ENCODE data around the gene RASD2.

RASD2 gene

DNA sequence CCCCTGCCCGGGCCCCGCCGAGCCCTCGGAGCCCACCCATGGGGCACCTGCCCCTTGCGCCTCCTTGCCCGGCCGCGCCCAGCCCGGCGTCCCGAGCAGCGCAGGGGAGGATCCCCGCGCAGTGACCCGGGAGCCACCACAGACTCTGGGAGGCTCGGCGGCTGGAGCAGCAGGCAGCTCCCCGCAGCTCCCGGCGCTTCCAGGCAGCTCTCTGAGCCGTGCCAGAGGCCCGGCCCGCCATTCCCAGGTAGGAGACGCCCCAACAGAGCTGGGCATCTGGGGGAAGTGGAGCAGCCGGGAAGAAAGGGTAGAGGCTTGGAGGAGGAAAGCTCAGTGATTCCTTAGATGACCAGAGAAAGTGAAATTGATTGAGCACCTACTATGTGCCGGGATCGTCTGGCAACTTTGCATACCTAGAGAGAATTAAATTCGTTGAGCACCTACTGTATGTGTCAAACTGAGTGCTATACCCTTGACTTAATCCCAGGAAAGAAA lies 670 bp downstream of the RASD2 start:
- DNase-seq (ENCODE audit: low read depth in 2 of 2): no peak

DNA sequence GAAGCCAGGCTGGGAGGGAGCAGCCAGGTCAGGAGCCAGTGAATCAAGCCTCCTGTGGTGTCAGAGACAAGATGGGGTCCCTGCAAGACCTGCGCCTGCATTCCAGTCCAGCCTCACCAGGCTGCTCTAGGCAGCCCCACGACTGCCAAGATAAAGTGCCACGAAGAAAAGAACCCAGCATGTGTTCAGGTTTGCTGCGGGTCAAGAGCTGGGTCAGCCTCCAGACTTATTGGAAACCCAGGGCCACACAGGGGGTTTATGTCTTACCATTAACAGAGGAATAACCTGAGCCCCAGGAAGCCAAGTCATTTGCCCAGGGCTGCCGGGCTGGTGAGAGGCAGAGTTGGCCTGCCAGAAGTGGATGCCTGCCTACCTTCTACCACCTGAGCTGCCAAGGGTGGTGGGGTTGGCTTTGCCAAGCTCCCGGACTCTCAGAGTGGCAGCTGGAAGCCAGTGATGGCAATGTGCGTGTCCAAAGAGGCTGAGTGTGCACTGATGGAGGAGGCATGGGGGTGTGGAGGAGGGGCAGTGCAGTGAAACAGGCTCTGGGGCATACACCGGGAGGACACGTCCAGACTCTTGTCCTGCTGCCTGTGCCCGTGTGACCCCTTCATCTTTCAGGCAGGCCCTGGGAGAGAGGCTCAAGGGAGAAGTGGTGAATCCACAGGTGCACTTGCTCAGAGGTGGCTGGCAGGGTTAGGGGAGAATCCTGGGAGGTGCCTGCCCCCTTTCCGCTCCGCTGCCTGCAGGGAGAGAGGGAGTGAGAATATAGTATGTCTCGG lies 1.7 kb downstream of the RASD2 start:
- DNase-seq (ENCODE audit: low read depth in 2 of 2): no peak

DNA sequence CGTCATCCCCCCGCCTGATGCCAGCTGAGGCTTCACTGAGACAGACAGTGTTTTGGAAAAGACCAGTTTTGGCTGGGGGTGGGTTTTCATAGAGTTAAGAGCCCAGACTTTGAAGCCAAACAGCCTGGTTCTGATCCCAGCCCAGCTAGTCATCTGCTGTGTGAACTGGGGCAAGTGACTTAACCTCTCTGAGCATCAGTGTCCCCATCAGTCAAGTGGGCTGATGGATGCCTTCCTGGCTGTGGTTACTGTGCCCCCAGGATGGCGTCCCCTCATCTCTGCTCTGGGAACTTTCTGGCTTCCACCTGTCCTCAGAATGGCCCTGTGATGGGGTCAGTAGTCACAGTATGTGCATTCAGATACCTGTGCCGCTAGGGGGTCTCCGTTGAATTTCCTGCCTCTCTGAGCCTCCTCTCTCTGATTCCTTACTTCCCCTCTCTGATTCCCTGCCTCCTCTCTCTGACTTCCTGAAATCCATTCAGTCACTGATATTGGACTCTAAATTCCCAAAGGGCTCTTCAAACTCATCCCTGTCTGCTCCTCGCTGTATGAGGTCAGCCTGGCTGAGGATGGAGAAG lies 2.4 kb downstream of the RASD2 start:
- no peak for DNase-seq (ENCODE audit: low read depth in 2 of 2)

DNA sequence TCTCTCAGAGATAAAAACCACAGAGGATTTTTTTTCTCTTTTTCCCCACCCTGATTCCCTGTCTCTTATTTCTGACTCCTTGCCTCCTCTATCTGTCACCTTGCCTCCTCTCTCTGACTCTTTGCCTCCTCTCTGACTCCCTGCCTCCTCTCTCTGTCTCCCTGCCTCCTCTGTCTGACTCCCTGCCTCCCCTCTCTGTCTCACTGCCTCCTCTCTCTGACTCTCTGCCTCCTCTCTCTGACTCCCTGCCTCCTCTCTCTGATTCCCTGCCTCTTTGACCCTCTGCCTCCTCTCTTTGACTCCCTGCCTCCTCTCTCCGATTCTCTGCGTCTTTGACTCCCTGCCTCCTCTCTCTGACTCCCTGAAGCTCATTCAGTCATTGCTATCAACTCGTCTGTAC lies 3.1 kb downstream of the RASD2 start:
- DNase-seq (ENCODE audit: low read depth in 2 of 2): no peak

DNA sequence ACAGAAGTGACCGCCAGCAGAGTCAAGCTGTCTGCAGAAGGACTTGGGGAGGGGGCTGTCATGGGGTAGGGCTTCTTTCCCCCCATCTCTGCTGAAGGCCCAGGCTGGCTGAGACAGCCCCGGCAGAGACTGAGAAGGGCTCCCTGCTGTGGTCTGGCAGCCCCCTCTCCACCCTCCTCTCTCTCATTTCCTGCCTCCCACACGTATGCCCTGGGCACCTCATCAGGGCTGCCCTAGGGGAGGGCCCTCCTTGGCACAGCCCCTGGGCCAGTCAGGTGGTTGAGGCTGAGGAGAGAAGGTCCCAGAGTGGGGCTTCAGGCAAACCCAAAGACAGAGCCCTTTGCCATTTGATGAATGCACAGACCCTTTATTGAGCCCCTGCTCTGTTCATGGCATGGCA lies 3.6 kb downstream of the RASD2 start:
- DNase-seq (ENCODE audit: low read depth in 2 of 2): no peak

DNA sequence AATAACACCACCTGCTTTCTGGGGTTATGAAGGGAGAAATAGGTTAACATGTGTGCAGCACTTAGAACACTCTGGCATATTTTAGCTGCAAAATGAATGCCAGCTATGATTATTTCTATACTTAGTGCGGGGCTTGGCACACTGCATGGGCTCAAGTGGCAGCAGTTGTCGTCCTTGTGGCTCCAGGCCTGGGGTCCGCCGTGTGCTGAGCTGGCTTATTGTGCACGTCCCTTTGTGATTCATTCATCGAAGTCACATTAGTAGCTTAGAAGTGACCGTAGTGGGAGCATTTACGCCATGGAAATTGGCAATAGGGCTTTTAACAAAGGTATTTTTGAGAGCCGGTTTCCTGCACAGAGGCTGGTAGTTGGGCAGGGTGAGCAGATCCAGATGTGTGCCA lies 4.2 kb downstream of the RASD2 start:
- no peak for DNase-seq (ENCODE audit: low read depth in 2 of 2)

DNA sequence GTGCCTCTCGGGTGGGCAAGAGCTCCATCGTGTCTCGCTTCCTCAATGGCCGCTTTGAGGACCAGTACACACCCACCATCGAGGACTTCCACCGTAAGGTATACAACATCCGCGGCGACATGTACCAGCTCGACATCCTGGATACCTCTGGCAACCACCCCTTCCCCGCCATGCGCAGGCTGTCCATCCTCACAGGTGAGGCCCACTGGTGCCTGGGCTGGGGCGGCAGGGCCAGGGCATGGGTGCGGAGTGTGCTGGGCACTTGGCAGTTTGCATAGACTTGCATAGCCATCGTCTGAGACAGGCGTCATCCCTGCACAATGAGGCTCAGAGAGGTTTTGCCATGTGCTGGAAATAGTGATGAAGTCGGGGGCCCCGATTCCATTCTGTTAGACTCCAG lies 6.3 kb downstream of the RASD2 start:
- DNase-seq (ENCODE audit: low read depth in 2 of 2): no peak

DNA sequence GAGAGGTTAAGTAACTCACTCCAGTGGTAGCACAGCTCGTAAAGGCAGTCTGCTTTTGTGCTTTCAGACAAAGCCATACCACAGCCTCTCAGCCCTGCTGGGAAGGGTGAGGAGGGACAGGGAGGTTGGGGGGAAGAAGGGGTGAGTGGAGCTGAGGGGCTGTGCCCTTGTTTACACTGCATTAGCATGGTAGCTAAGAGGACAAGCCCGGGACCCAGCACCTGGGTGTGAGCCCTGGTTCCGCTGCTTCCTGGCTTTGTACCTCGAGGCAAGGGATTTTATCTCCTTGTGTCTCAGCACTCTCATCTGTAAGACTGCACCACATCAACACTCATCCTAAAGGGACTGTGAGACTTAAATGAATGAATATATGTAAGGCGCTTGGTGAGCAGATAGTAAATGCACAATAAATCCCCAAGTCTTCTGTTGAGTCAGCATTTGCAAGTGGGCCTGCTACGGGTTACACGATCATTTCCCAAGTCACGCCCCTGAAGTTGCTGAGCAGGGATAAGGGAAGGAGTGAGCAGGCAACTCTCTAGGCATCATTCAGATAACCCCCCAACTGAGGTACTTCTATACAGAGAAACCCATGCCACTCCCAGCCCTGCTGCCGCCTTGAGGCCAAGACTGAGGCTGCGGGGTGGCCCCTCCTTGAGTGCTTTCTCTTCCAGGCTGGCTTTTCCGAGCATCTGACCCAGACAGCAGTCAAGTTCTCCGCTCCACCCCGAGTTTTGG lies 7.5 kb downstream of the RASD2 start:
- no peak for DNase-seq (ENCODE audit: low read depth in 2 of 2)

DNA sequence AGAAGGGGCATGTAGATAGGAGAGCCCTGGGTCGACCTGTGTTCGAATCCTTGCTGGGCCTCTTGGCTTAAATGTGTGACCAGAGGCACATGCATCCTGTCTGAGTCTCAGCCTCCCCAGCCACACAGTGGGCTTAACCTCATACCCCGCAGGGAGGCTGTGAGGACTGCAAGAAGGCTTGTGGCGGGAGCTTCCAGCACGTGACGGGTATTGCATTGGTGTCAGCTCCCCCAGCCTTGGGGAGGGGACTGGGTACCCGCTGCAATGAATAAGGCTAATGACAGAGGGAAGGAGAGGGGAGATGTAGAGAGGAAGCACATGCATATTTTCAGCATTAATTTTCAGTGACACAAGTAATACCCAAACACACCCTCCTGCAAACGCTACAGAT lies 8.1 kb downstream of the RASD2 start:
- DNase-seq (ENCODE audit: low read depth in 2 of 2): no peak

DNA sequence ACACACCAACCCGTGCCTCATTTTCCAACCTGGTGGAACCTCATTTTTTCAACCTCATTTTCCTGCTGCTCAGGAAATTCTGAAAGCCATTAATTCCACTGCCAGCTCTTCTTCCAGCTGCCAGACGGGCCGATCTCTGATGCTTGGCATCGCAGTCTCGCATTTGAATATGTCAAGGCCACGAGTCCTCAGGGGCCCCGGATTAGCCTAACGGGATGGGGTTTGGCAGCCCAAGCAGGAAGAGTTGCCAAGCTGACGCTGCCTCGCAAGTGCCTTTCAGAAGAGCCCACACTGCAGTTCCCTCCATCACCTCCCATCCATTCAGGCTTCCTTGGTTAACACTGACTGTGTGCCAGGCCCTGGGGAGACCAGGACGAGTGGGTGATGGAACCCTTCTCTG lies 8.7 kb downstream of the RASD2 start:
- no peak for DNase-seq (ENCODE audit: low read depth in 2 of 2)

DNA sequence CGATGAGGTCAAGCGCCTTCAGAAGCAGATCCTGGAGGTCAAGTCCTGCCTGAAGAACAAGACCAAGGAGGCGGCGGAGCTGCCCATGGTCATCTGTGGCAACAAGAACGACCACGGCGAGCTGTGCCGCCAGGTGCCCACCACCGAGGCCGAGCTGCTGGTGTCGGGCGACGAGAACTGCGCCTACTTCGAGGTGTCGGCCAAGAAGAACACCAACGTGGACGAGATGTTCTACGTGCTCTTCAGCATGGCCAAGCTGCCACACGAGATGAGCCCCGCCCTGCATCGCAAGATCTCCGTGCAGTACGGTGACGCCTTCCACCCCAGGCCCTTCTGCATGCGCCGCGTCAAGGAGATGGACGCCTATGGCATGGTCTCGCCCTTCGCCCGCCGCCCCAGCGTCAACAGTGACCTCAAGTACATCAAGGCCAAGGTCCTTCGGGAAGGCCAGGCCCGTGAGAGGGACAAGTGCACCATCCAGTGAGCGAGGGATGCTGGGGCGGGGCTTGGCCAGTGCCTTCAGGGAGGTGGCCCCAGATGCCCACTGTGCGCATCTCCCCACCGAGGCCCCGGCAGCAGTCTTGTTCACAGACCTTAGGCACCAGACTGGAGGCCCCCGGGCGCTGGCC lies 11.0 kb downstream of the RASD2 start:
- DNase-seq (ENCODE audit: low read depth in 2 of 2): no peak

DNA sequence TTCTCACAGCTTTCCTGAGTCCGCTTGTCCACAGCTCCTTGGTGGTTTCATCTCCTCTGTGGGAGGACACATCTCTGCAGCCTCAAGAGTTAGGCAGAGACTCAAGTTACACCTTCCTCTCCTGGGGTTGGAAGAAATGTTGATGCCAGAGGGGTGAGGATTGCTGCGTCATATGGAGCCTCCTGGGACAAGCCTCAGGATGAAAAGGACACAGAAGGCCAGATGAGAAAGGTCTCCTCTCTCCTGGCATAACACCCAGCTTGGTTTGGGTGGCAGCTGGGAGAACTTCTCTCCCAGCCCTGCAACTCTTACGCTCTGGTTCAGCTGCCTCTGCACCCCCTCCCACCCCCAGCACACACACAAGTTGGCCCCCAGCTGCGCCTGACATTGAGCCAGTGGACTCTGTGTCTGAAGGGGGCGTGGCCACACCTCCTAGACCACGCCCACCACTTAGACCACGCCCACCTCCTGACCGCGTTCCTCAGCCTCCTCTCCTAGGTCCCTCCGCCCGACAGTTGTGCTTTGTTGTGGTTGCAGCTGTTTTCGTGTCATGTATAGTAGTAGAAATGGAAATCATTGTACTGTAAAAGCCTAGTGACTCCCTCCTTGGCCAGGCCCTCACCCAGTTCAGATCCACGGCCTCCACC lies 11.7 kb downstream of the RASD2 start:
- peak; percentile 49 to 63 for DNase-seq (ENCODE audit: low read depth in 2 of 2)

DNA sequence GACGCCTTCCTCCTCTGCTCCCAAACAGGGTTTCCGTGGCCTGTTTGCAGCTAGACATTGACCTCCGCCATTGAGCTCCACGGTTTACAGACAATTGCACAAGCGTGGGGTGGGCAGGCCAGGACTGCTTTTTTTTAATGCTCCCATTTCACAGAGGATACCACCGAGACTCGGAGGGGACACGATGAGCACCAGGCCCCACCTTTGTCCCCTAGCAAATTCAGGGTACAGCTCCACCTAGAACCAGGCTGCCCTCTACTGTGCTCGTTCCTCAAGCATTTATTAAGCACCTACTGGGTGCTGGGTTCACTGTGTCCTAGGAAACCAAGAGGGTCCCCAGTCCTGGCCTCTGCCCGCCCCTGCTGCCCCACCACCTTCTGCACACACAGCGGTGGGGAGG lies 12.2 kb downstream of the RASD2 start:
- no peak for DNase-seq (ENCODE audit: low read depth in 2 of 2)

DNA sequence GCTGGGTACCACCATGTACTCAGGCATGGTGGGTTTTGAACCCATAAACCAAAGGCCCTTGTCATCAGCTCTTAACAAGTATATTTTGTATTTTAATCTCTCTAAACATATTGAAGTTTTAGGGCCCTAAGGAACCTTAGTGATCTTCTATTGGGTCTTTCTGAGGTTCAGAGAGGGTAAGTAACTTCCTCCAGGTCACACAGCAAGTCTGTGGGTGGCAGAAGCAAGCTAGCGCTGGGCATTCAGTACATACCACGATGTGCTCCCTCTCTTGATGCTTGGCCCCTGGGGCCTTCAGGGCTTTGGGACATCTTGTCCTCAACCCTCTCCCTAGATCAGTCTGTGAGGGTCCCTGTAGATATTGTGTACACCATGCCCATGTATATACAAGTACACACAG lies 12.7 kb downstream of the RASD2 start:
- no peak for DNase-seq (ENCODE audit: low read depth in 2 of 2)

DNA sequence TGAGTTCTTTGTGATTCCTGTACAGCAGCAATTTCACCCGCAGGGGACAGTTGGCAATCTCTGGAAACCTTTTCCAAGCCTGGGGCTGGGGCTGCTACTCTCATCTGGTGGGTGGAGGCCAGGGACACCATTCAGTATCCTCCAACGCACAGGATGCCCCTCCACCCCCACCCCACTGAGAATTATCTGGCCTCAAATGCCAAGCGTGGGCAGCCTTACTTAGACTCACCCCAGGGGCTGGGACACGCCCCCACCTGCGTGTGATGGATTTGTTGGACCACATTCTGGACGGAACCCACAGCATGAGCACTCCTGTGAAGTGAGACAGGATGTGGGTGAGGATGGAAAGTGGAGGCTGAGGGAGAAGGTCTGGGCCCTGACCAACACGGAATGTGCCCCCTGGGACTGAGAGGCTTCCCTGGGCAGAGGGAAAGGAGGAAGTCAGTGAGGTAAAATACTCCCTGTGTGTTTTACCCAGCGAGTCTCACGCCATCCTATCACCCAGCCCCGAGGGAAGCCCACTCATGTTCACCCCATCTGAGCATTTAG lies 13.7 kb downstream of the RASD2 start:
- DNase-seq (ENCODE audit: low read depth in 2 of 2): no peak

DNA sequence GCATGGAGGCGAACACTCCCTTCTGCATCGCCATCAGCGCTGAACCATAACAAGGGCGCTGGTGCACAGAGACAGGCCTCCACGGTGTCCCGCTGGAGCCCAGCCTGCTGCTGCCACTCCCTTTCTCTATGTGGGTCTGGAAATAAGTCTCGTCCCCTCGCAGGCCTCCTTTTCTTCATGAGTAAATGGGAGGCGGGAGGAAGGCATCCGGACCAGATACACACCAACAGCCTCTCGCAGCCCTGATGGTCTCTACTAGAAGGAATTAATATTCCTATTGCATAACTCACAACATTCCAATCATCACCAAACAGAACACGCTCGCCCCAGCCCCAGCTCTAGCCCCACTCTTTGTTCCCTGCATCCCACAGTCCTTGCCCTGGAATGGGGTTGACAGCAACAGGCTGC lies 14.9 kb downstream of the RASD2 start:
- DNase-seq (ENCODE audit: low read depth in 2 of 2): no peak

DNA sequence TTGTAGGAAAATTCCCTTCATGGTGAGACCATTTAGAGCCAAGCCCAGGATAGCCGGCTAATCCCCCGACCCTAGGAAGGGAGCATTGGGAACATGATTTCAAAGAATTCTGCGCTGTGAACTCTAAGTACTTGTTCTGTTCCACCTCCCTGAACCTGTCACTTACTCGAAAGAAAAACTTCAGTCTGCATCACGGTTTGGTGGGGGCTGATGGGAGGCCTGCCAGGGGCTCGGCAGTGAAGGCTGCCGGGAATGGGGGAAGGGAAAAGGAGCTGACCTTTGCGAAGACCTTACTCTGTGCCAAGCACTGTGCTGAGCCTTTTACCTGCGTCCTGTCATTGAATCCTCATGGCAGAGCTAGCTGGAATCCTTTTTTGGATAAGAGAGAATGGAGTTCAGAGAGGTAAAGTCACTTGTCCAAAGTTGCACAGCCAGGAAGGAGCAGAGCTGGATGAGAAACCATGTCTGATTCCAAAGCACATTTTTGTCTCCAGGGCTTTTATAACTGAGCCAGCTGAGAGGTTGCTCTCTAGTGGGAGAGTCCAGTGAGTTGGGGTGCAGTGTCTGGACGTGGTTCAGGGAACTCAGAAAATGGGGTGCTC lies 15.4 kb downstream of the RASD2 start:
- no peak for DNase-seq (ENCODE audit: low read depth in 2 of 2)

DNA sequence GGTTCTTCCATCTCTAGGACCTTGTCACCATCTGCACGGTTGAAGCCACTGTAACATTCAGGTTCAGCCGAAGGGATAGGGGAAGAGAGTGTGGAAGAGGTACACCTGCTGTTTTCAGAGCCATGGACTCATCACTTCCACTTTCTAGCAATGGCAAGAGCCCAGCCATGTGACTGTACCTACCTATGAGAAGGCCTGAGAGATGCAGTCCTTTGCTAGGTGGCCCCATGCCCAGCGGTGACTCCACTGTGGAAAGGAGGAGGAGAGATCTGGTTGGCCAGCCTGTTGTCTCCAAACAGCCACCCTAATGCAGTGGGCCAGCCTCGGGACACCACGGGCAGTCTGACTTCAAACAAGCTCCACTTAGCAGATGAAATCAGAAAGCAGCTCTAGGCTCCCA lies 16.0 kb downstream of the RASD2 start:
- DNase-seq (ENCODE audit: low read depth in 2 of 2): no peak

DNA sequence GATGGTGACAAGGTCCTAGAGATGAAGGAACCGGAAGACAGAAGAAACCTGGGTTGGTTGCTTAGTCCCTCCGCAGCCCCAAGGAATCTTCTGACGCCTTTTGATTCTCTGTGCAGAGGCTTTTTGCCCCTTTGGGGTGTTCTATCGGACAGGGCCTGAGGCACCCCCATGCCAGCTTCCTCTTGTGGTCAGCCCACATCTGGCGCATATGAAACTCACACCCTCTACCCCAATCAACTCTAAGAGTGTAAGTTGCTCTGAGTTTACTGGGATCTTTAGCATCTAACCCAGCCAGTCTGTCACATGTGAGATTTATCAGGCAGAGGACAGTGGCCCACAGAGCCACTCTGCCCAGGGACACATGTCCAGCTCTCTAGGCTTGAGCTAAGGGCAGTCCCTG lies 17.4 kb downstream of the RASD2 start:
- DNase-seq (ENCODE audit: low read depth in 2 of 2): no peak

DNA sequence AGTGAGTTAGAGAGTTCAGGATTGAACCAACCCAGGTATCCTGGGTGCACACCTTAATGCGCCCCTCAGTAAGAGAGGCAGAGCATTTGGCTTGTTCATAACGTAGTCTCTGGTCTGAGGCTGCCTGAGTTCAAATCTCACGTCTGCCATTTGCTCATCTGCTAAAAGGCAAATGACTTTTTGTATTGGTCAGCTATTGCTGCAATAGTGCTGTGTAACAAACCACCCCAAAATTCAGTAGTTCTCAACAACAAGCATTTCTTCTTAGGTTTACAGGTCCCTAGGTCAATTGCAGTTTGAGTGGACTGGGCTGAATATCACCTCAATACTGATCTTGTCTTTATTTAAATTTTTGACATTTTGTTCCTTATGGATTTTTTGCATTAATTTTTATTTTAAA lies 18.1 kb downstream of the RASD2 start:
- DNase-seq (ENCODE audit: low read depth in 2 of 2): no peak

DNA sequence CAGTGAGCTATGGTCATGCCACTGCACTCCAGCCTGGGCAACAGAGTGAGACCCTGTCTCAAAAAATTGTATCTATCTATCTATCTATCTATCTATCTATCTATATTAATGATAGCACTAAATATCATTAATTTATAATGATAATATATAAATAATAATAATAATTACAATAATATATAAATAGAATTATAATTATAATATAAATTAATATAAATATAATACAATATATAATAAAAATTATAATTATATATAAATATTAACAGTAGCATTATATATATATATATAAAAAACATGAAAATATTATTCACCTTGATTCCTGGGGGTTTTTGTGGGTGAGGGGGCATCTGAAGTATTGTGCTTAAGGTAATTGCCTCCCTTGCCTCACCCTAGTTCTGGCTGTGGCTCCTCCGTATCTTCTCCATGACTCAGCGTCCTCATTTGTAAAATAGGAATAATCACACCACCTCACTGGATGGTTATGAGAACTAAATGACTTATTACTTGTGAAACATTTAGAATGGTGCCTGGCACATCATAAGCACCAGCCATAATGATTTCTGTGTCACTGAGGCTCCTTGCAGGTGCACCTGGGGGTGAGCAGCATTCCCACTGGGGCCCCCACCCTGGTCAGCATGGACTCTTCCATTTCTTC lies 18.8 kb downstream of the RASD2 start:
- DNase-seq (ENCODE audit: low read depth in 2 of 2): no peak
